Measurements from ENCODE around the gene RAPGEF5.
"Not testable (repeated sequence)": the region's sequence is repeated elsewhere in the genome, so short reads cannot be mapped to it uniquely, and the experiment has no call there.

Gene RAPGEF5

DNA sequence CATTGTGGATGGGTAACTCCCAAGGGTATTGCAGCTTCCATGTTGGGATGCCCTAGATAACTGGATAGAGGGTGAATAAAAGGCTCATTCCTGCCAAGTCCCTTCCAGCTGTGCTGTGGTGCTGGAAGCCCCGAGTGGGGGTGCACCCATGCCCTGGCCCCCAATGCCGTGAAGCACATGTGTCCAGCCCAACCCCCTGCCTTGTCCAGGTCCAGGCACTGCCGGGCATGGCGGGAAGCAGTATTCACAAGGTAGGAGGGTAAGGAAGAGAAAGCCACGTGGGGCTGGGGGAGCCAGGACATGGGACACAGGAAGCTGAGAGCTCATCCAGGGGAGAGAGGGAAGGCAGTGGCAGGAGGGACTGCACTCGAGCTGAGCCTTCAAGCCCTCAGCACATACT is 263.0 kb downstream of the RAPGEF5 start:
- no peak for DNase-seq (ENCODE audit: low read depth in 1 of 2, low spot score in 1 of 2)
- Histone ChIP-seq H3K27me3 (ENCODE audit: insufficient read depth, poor library complexity, severe bottlenecking) (peaks cover 4% of the 10 kb centered on the region), H3K4me3 (replicated peaks; ENCODE audit: insufficient read depth, low read length) (no peak overlapping the region), H3K27ac (replicated peaks) (no peak overlapping the region)
- TF ChIP-seq, protein P1, sequence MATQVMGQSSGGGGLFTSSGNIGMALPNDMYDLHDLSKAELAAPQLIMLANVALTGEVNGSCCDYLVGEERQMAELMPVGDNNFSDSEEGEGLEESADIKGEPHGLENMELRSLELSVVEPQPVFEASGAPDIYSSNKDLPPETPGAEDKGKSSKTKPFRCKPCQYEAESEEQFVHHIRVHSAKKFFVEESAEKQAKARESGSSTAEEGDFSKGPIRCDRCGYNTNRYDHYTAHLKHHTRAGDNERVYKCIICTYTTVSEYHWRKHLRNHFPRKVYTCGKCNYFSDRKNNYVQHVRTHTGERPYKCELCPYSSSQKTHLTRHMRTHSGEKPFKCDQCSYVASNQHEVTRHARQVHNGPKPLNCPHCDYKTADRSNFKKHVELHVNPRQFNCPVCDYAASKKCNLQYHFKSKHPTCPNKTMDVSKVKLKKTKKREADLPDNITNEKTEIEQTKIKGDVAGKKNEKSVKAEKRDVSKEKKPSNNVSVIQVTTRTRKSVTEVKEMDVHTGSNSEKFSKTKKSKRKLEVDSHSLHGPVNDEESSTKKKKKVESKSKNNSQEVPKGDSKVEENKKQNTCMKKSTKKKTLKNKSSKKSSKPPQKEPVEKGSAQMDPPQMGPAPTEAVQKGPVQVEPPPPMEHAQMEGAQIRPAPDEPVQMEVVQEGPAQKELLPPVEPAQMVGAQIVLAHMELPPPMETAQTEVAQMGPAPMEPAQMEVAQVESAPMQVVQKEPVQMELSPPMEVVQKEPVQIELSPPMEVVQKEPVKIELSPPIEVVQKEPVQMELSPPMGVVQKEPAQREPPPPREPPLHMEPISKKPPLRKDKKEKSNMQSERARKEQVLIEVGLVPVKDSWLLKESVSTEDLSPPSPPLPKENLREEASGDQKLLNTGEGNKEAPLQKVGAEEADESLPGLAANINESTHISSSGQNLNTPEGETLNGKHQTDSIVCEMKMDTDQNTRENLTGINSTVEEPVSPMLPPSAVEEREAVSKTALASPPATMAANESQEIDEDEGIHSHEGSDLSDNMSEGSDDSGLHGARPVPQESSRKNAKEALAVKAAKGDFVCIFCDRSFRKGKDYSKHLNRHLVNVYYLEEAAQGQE (IDR thresholded peaks at IDR 0.05; ENCODE audit: insufficient replicate concordance, low read depth) = no peak
- TF ChIP-seq, protein P2, sequence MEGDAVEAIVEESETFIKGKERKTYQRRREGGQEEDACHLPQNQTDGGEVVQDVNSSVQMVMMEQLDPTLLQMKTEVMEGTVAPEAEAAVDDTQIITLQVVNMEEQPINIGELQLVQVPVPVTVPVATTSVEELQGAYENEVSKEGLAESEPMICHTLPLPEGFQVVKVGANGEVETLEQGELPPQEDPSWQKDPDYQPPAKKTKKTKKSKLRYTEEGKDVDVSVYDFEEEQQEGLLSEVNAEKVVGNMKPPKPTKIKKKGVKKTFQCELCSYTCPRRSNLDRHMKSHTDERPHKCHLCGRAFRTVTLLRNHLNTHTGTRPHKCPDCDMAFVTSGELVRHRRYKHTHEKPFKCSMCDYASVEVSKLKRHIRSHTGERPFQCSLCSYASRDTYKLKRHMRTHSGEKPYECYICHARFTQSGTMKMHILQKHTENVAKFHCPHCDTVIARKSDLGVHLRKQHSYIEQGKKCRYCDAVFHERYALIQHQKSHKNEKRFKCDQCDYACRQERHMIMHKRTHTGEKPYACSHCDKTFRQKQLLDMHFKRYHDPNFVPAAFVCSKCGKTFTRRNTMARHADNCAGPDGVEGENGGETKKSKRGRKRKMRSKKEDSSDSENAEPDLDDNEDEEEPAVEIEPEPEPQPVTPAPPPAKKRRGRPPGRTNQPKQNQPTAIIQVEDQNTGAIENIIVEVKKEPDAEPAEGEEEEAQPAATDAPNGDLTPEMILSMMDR (IDR thresholded peaks at IDR 0.05; ENCODE audit: insufficient read depth, low read length) = no peak
- TF ChIP-seq GABPA (IDR thresholded peaks at IDR 0.05; ENCODE audit: low read depth) (no peak), SPI1 (IDR thresholded peaks at IDR 0.05; ENCODE audit: borderline replicate concordance, low read depth) (no peak), POLR2AphosphoS5 (IDR thresholded peaks at IDR 0.05; ENCODE audit: low read depth) (no peak)

DNA sequence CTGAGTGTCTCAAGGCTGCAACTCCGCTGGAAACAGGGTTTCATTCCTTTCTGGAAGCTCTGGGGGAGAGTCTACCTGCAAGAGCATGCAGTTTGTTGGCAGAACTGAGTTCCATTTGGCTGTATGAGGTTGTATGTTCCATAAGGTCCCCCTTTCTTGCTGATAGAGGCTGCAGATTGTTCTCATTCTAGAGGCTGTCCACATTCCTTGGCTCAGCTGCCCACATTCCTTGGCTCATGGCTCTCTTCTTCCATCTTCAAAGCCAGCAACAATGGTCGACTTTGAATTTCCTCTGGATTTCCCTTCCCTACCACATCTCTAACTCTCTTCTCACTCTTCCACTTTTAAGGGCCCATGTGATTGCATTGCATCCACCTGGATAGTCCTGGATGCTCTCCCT is 264.0 kb downstream of the RAPGEF5 start:
- H3K4me3 ChIP-seq (replicated peaks; ENCODE audit: insufficient read depth, low read length) = no peak overlapping the region
- H3K27ac ChIP-seq (replicated peaks) = no peak overlapping the region
- no peak for DNase-seq (ENCODE audit: low read depth in 1 of 2, low spot score in 1 of 2)
- H3K27me3 ChIP-seq (ENCODE audit: insufficient read depth, poor library complexity, severe bottlenecking) = peaks cover 4% of the 10 kb centered on the region
- TF ChIP-seq, protein P2 (IDR thresholded peaks at IDR 0.05; ENCODE audit: insufficient read depth, low read length) = no peak
- no peak for TF ChIP-seq SPI1 (IDR thresholded peaks at IDR 0.05; ENCODE audit: borderline replicate concordance, low read depth)
- TF ChIP-seq GABPA (IDR thresholded peaks at IDR 0.05; ENCODE audit: low read depth) = no peak
- no peak for TF ChIP-seq POLR2AphosphoS5 (IDR thresholded peaks at IDR 0.05; ENCODE audit: low read depth)
- TF ChIP-seq, protein P1 (IDR thresholded peaks at IDR 0.05; ENCODE audit: insufficient replicate concordance, low read depth) = no peak

DNA sequence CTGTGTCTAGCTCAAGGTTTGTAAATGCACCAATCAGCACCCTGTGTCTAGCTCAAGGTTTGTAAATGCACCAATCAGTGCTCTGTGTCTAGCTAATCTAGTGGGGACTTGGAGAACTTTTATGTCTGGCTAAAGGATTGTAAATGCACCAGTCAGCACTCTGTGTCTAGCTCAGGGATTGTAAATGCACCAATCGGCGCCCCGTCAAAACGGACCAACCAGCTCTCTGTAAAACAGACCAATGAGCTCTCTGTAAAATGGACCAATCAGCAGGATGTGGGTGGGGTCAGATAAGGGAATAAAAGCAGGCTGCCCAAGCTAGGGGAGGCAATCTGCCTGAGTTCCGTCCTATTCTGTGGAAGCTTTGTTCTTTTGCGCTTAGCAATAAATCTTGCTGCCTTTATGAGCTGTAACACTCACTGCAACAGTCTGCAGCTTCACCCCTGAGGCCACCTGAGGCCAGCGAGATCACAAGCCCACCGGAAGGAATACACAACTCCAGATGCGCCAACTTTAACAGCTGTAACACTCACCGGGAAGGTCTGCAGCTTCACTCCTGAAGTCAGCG is 265.9 kb downstream of the RAPGEF5 start:
- H3K27me3 ChIP-seq (ENCODE audit: insufficient read depth, poor library complexity, severe bottlenecking); H3K27ac ChIP-seq (replicated peaks); DNase-seq (ENCODE audit: low read depth in 1 of 2, low spot score in 1 of 2); H3K4me3 ChIP-seq (replicated peaks; ENCODE audit: insufficient read depth, low read length): not testable (repeated sequence)

DNA sequence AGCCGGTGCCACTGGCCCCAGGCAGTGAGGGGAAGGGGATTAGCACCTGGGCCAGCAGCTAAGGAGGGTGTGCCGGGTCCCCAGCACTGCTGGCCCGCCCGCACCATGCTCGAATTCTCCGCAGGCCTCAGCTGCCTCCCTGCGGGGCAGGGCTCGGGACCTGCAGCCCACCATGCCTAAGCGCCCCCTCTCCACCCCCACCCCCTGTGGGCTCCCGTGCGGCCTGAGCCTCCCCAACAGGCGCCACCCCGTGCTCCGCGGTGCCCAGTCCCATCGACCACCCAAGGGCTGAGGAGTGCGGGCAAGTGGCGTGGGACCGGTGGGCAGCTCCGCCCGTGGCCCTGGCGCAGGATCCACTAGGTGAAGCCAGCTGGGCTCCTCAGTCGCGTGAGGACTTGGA is 266.4 kb downstream of the RAPGEF5 start:
- TF ChIP-seq GABPA (IDR thresholded peaks at IDR 0.05; ENCODE audit: low read depth) (no peak), POLR2AphosphoS5 (IDR thresholded peaks at IDR 0.05; ENCODE audit: low read depth) (no peak), SPI1 (IDR thresholded peaks at IDR 0.05; ENCODE audit: borderline replicate concordance, low read depth) (no peak)
- TF ChIP-seq, protein P1 (IDR thresholded peaks at IDR 0.05; ENCODE audit: insufficient replicate concordance, low read depth) = no peak
- TF ChIP-seq, protein P2 (IDR thresholded peaks at IDR 0.05; ENCODE audit: insufficient read depth, low read length) = no peak
- Histone ChIP-seq H3K27ac (replicated peaks) (no peak overlapping the region), H3K4me3 (replicated peaks; ENCODE audit: insufficient read depth, low read length) (no peak overlapping the region), H3K27me3 (ENCODE audit: insufficient read depth, poor library complexity, severe bottlenecking) (peaks cover 4% of the 10 kb centered on the region)
- DNase-seq (ENCODE audit: low read depth in 1 of 2, low spot score in 1 of 2) = no peak

All from HL-60 (cell line).